ENCODE measurements around the gene TIMM29.

TIMM29 gene

DNA sequence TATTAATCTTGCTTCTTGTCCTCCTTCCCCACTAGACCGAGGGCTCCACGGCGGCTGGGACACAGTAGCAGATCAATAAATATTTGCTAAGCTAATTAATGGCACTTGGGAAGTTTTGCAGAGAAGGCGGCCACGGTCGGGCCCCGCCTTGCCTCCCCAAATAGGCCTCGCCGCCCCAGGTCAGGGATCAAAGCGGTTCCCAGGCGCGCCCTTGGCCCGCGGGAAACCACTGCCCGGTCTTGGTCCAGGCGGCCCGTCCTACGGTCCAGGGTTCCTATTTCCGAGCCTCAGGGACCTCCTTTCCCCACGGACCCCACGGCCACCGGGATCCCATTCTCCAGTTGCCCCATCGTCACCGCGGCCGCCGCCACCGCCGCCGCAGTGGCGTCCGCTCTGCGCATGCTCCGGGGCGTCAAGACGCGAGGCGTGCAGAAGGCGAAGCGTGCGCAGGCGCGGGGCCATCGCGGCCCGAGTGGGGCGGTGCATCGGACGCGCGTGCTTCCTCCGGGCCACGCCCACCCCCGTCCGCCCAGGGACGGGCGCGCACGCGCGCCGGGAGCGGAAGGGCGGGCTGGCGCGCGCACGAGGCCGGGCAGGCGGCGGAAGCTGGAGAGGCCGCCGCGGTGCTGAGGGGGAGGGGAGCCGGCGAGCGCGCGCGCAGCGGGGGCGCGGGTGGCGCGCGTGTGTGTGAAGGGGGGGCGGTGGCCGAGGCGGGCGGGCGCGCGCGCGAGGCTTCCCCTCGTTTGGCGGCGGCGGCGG lies 31.9 kb downstream of the TIMM29 start, which contains the start of gene SMARCA4 (continued):
- TF ChIP-seq, protein P1, sequence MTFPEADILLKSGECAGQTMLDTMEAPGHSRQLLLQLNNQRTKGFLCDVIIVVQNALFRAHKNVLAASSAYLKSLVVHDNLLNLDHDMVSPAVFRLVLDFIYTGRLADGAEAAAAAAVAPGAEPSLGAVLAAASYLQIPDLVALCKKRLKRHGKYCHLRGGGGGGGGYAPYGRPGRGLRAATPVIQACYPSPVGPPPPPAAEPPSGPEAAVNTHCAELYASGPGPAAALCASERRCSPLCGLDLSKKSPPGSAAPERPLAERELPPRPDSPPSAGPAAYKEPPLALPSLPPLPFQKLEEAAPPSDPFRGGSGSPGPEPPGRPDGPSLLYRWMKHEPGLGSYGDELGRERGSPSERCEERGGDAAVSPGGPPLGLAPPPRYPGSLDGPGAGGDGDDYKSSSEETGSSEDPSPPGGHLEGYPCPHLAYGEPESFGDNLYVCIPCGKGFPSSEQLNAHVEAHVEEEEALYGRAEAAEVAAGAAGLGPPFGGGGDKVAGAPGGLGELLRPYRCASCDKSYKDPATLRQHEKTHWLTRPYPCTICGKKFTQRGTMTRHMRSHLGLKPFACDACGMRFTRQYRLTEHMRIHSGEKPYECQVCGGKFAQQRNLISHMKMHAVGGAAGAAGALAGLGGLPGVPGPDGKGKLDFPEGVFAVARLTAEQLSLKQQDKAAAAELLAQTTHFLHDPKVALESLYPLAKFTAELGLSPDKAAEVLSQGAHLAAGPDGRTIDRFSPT (tag by site-specific recombination; IDR thresholded peaks at IDR 0.05) = no peak
- TF ChIP-seq ZNF146 (tag by site-specific recombination; IDR thresholded peaks at IDR 0.05) = no peak; the same call in 1 of the 2 replicates
- peak; percentile 73 for TF ChIP-seq ZEB2 (tag by site-specific recombination; IDR thresholded peaks at IDR 0.05)
- no peak for TF ChIP-seq ZNF132 (tag by site-specific recombination; IDR thresholded peaks at IDR 0.05; ENCODE audit: borderline replicate concordance)
- TF ChIP-seq ZNF2 (tag by site-specific recombination; IDR thresholded peaks at IDR 0.05) = peak; percentile 77
- TF ChIP-seq, protein P2, sequence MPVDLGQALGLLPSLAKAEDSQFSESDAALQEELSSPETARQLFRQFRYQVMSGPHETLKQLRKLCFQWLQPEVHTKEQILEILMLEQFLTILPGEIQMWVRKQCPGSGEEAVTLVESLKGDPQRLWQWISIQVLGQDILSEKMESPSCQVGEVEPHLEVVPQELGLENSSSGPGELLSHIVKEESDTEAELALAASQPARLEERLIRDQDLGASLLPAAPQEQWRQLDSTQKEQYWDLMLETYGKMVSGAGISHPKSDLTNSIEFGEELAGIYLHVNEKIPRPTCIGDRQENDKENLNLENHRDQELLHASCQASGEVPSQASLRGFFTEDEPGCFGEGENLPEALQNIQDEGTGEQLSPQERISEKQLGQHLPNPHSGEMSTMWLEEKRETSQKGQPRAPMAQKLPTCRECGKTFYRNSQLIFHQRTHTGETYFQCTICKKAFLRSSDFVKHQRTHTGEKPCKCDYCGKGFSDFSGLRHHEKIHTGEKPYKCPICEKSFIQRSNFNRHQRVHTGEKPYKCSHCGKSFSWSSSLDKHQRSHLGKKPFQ (tag by site-specific recombination; IDR thresholded peaks at IDR 0.05) = no peak
- TF ChIP-seq ZNF133 (tag by site-specific recombination; IDR thresholded peaks at IDR 0.05) = no peak
- TF ChIP-seq, protein P3, sequence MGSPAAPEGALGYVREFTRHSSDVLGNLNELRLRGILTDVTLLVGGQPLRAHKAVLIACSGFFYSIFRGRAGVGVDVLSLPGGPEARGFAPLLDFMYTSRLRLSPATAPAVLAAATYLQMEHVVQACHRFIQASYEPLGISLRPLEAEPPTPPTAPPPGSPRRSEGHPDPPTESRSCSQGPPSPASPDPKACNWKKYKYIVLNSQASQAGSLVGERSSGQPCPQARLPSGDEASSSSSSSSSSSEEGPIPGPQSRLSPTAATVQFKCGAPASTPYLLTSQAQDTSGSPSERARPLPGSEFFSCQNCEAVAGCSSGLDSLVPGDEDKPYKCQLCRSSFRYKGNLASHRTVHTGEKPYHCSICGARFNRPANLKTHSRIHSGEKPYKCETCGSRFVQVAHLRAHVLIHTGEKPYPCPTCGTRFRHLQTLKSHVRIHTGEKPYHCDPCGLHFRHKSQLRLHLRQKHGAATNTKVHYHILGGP (tag by site-specific recombination; IDR thresholded peaks at IDR 0.05) = no peak
- peak; percentile 83; the same call in 1 of the 2 replicates for TF ChIP-seq ZNF501 (tag by site-specific recombination; IDR thresholded peaks at IDR 0.05)
- 0 out of 2 replicates have a peak, but pooled peaks have one; percentile 58 for TF ChIP-seq YY2 (tag by site-specific recombination; IDR thresholded peaks at IDR 0.05)
- TF ChIP-seq ZNF664 (tag by site-specific recombination; IDR thresholded peaks at IDR 0.05) = peak; percentile 77
- TF ChIP-seq ZNF37A (tag by site-specific recombination; IDR thresholded peaks at IDR 0.05) = no peak
- no peak for TF ChIP-seq BCL11B (tag by site-specific recombination; IDR thresholded peaks at IDR 0.05; ENCODE audit: low read depth)
- no peak for TF ChIP-seq ZFHX2 (tag by site-specific recombination; conservative IDR thresholded peaks at IDR 0.05)
- peak; percentile 71 for TF ChIP-seq ZNF843 (tag by site-specific recombination; IDR thresholded peaks at IDR 0.05)
- peak; percentile 78 for TF ChIP-seq KLF9 (tag by site-specific recombination; IDR thresholded peaks at IDR 0.05; ENCODE audit: low read depth)
- TF ChIP-seq PRDM1 (tag by site-specific recombination; IDR thresholded peaks at IDR 0.05) = no peak
- no peak for TF ChIP-seq ZNF19 (tag by site-specific recombination; IDR thresholded peaks at IDR 0.05; ENCODE audit: low read depth)
- TF ChIP-seq, protein P4, sequence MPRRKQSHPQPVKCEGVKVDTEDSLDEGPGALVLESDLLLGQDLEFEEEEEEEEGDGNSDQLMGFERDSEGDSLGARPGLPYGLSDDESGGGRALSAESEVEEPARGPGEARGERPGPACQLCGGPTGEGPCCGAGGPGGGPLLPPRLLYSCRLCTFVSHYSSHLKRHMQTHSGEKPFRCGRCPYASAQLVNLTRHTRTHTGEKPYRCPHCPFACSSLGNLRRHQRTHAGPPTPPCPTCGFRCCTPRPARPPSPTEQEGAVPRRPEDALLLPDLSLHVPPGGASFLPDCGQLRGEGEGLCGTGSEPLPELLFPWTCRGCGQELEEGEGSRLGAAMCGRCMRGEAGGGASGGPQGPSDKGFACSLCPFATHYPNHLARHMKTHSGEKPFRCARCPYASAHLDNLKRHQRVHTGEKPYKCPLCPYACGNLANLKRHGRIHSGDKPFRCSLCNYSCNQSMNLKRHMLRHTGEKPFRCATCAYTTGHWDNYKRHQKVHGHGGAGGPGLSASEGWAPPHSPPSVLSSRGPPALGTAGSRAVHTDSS (tag by site-specific recombination; IDR thresholded peaks at IDR 0.05) = 0 out of 2 replicates have a peak, but pooled peaks have one; percentile 14
- no peak; the same call in 1 of the 2 replicates for TF ChIP-seq ZNF76 (tag by site-specific recombination; IDR thresholded peaks at IDR 0.05; ENCODE audit: borderline replicate concordance, low read depth)
- TF ChIP-seq ZNF514 (tag by site-specific recombination; IDR thresholded peaks at IDR 0.05) = no peak
- TF ChIP-seq ZNF274 (IDR thresholded peaks at IDR 0.05; ENCODE audit: low read length) = no peak
- no peak for TF ChIP-seq ZNF274 (tag by site-specific recombination; IDR thresholded peaks at IDR 0.05; ENCODE audit: borderline replicate concordance)

Data from HEK293 (cell line).